Activated T-helper 1 cell treated with anti-CD3 and anti-CD28 coated beads, Interleukin-2, amount 50 U/mL, for 16 hours (primary cell): ENCODE measurements around the gene PNPLA7.
"Not testable (repeated sequence)": the region's sequence is repeated elsewhere in the genome, so short reads cannot be mapped to it uniquely, and the experiment has no call there.

Source experiments
- DNase-seq, 2 donors: peaks; one replicate each; pipeline ENCODE4 v3.0.0-alpha.2; 2020; ENCODE audit warnings: low read depth in 1 of 2, low spot score in 1 of 2

The PNPLA7 gene

DNA sequence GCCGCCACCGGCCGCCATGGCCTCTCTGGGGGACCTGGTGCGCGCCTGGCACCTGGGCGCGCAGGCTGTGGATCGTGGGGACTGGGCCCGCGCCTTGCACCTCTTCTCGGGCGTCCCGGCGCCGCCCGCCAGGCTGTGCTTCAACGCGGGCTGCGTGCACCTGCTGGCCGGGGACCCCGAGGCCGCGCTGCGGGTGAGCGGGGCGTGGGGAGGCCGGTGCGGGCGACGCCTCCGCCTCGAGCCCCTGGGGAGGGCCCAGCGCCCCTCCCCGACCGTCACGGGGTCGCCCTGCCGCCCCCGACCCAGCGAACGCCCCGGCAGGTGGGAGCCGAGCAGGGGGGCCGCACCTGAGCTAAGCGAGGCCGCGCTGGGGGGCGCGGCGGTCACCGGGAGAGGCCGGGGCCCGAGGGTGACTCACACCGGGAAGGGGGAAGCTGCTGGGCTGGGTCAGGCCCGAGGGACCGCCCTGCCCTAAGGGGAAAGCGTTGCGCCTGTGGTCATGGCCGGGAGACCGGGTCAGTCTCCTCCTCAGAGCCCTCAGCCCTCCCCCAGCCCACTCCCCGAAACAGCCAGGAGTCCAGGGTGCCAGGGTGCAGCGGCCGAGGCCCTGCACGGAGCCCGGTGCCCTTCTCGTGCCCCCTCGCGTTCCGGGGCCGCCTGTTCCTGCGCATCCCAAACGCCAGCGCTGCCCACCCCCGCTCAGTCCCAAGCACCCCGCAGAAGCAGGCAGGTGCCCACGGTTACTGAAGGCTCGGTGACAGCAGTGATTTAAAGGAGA lies 126.5 kb downstream of the PNPLA7 start:
- no peak for DNase-seq

DNA sequence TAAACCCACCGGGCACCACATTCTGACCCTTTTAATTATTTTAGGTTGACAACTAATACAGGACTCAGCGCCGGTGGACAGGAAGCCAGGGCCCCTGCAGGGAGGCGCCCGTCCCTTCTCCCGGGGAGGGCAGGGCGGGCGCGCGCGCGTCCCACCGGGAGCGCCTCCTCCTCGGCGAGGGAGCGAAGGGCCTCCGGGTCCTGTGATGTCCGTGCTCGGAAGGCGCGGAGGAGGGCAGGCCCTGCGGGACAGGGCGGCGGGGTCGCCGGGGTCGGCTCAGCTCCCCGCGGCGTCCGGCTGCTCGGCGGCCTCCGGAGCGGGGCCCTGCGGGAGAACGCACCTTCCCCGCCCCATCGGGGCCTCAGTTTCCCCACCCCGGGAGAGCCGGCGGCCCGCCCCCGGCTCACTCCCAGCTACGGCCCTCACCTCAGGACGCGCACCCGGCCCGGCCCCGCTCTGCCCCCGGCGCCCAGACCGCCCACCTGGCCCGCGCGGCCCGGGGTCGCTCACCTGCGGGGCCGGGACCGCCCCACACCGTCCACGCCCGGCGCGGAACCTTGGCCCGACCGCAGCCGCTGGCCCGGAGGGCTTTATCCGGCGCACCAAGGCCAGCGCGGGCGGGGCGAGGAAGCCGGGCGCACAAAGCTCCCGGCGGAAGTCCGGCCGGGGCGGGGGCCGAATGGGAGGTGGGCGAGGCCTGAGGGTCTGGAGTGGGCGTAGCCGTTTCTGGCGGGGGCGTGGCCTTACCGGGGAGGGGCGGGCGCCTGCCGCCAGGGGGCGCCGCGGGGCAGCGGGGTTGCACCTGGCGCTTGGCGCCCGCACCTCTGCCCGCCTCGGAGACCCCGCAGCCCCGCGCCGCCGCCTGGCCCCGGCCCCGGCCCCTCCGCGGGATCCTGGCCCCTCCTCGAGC lies 127.3 kb downstream of the PNPLA7 start, which contains the start of the genes EXD3 and NOXA1:
TSS of gene EXD3 (minus strand) at position 559 of the 910 bp plus-strand sequence. CDS start 27,805 bp downstream, outside the sequence.
TSS of gene NOXA1 (plus strand) at position 790 of the 910 bp plus-strand sequence. CDS start 137 bp downstream, outside the sequence.
- DNase-seq: peak; percentile 88 to 94

DNA sequence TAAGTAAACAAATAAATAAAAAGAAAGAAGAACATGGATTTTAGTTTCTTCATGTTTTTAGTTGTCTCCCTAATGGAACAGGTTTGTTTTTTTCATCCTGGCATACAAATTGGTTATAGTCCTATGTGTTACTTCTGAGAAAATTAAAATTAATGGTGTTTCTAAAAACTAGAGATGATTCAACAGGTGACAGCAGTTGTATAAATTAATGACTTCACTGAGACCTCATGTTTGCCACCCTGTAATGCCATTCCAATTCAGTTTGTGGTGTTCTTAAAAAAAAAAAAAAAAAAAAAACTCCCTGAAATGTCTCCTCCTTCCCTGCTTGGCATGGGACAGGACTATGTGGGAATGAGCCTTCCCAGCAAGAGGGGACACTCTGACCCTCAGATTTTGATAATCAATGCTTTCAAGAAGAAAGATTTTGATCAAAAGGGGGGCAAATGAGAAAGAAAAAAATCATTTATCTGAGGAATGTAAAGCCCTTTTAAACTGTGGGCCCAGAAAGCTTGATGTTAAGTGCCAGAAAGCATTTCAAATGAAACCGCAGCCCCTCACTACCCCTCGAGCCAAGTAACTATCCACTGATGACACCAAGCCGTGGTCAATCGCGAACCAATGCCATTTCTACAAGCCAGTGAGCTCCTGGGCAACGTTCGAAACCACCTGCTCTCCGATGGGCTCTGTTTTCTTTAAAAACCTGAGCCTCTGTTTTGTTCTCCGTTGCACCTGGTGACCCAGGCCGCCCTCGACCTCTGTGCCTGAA lies 128.2 kb downstream of the PNPLA7 start:
- DNase-seq: no peak

DNA sequence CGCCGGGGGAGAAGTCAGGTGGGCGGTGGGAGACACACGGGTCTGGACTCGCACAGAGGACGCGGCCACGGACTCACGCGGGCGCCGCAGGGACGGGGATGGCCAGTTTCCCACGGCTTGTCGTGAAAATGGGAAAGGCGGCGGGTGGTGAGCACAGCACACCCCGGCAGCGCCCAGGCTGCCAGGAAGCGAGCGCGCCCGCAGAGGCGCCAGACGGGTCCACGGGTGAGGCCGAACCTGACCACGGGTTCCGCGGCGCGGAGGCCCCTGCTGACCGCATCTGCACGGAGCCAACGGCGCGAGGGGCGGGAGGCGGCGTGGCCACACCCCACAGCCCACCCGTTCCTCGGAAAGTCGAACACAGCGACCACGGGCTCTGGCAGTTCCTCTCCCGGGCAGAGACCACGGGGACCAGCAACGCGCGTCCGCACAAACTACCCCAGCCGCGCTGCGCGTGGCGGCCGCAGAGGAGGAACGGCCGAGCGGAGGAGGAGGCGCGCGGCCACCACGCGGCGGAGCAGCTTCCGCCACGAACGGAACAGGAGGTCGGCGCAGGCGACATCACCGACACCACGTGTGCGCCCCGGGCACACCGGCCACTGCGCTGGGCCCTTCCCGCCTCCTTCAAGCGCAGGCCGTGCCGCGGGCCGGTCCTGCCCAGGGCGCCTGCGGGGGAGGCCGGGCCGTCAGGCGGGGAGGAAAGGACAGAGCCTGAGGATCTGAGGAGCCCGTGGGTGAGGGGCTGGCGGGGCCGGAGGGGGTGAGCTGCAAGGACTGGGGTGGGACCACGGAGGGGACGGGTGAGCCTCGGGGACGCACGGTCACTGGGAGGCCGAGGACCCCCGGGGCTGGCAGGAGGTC lies 132.8 kb downstream of the PNPLA7 start:
- DNase-seq: no peak

DNA sequence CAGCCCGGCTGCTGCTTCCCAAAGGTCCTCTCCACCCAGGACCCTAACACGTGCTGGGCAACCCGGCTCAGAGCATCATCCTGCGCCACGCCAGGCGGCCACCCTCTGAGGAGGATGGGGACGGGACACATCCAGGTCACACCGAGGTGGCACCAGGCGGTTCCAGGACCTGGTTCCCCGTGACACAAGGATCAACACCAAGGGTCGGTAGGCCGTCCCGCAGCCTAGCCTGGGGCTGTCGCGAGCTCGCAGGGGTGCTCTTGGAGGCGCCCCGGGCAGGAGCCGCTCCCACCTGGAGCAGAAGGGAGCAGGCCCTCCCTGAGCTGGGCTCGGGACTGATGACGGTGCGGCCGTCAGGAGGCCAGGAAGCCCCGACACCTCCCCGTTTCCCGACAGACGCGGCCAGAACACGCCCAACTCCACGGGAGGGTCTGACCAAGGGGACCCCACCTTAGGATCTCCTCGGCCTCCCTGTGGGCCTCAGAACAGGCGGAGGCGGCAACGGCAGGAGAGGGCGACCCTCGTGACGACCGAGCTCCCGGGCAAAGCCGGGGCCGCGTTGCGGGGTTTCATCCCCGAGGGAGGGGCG lies 133.5 kb downstream of the PNPLA7 start:
- no peak for DNase-seq

DNA sequence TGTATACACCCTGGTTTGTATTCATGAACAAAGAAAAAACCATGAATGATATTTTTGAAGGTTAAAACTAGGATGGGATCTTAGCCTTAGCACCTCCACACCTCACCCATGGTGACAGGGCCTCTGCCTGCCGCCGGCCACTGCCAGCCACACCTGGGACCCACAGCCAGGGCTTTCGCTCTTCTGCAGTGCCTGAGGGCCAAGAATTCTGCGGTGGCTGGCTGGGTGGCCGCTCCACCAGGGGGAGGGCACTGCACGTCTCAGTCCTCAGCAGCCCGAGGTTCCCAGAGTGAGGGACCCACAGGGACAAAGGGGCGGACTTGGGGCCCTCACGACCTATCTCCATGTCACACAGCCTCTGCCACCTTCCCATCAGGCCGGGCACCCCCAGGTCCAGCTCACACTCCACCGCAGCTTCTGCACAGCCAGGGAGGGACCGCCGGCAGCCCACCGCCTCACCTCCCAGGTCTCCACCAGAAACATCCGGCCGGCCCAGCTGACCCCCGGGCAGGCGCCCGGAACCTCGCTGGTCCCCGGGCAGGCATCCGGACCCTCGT lies 134.1 kb downstream of the PNPLA7 start:
- DNase-seq: no peak

DNA sequence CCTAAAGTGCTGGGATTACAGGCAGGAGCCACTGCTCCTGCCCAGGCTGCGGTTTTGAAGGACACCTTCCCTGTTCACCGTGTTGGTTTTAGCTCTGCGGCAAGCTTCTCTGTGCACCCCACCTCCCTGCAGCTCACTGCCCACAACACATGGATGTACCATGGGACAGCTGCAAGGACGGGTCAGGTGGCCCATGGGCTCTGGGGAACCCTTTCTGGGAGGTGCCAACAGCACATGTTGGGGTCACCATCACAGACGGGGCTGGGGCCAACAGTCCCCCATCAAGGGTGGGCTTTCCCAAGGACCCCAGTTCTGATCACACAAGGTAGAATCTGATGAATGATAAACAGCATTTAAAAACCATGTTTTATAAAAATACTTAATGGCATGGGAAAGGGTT lies 134.8 kb downstream of the PNPLA7 start:
- DNase-seq: no peak

DNA sequence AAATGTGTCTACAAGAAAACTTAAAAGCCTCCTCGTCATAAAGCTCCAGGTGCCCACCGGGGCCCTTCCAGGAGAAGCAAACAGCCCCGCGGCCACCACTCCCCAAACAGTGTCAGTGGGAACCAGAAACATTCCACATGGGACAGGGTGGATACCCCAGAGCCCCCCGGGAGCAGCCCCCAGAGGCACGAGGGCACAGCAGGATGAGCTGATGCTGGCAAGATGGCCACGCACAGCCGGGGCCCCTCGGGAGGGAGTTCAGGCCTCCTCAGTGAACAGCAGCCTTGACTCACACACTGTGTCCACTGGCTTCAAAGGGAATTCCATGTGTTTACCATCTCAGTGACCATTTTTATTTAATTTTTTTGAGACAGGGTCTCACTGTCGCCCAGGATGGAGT lies 137.8 kb downstream of the PNPLA7 start:
- DNase-seq: no peak

DNA sequence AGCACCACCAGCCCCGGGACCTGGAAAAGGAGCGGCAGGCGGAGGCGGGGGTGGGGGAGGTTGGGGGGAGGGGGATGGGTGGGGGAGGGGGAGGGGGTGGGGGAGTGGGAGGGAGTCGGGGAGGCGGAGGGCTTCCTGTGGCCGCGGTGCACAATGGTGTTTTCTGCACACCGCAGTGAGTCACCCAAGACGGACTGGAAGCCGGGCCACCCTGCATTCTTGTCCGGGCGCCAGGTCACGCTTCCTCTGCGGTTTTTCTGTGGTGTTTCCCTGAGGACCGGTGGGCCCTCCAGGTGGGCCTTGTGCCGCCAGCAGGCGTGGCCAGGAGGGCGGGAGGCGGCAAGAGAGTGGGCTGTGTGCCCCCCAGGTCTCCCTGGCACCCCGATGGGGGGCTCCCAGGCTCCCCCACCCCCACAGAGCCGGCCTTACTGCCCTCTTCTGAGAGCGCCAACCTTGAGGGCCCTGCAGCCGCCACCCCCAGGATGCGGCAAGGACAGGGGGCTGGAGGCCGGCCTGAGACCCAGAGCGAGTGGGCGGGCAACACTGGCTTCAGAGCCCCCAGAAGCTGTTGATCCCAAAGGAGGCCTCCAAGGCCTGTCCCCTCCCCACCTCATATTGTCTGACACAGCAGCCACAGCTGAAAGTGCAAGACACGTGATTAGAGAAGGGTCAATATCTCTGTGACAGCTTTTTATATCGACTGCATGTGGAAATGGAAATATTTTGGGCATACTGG lies 138.4 kb downstream of the PNPLA7 start:
- no peak for DNase-seq

DNA sequence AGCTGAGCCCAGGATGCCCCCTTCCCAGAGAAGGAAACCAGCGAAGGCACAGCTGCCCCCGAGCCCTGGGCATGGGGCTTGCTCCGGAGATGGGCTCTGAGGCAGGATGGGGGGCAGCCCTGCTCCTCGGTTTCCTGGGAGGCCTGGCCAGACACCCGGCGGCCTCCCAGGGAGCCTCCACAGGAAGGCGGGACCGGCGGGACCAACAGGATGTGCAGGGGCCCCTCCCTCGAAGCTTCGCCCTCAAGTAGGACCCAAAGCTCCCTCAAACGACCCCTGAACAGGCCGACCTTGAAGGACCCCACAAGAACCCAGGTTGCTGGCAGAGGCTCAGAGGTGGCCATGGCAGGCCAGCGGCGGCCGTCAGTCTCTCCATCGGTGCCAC lies 138.9 kb downstream of the PNPLA7 start:
- DNase-seq: no peak

DNA sequence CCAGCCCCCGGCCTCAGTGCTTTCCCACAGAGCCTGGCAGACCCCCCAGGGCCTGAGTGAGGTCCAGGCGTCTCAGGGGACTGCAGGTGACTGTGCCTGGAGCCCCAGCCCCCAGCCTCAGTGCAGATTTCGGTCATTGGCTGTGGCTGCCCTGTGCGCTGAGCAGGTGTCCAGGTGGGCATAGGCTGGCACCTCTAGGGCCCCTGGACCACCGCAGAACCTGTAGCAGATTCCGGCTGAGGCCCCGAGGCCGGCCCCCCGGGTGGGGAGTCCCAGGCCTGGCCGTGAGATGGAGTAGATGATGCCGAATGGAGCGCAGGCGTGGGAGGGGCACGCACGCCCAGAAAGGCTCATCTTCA lies 139.3 kb downstream of the PNPLA7 start:
- no peak for DNase-seq

DNA sequence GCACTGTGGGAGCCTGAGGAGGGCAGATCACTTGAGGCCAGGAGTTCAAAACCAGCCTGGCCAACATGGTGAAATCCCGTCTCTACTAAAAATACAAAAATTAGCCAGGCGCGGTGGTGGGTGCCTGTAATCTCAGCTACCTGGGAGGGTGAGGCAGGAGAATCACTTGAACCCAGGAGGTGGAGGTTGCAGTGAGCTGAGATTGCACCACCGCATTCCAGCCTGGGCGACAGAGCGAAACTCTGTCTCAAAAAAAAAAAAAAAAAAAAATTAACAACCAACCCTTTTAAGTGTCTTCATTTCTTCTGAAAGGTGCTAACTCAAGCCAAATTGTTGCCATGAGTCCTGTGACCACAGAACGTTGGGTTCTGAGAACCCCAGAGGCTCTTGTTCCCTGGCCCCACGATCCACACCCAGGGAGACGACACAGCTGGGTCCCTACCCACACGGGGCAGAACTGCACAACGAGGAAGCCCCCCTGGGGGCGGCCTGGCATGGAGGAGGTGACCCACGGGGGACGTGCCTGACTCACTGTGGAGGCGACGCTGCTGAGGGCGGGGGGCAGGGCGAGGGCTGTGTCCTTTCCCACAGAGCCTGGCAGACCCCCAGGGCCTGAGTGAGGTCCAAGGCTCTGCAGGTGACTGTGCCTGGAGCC lies 139.8 kb downstream of the PNPLA7 start:
- not testable (repeated sequence) for DNase-seq
